Mucosa of stomach (tissue), 1 donor: ENCODE results near the gene FAF1.

Source experiments
- H3K27me3 ChIP-seq: one replicate; pipeline ENCODE4 v1.7.0; 2013; ENCODE audit warnings: mild to moderate bottlenecking, low read length; ENCODE audit not compliant: control insufficient read depth, insufficient read depth
- H3K36me3 ChIP-seq: one replicate; pipeline ENCODE4 v1.7.0; 2013; ENCODE audit warnings: low read length; ENCODE audit not compliant: control insufficient read depth, insufficient read depth
- H3K4me1 ChIP-seq: one replicate; pipeline ENCODE4 v1.7.0; 2013; ENCODE audit warnings: mild to moderate bottlenecking, low read length; ENCODE audit not compliant: control insufficient read depth, insufficient read depth
- H3K4me3 ChIP-seq: one replicate; pipeline ENCODE4 v1.7.0; 2013; ENCODE audit warnings: low read length
- H3K9ac ChIP-seq: one replicate; pipeline ENCODE4 v1.7.0; 2013; ENCODE audit warnings: mild to moderate bottlenecking, low read length, moderate library complexity
- H3K9me3 ChIP-seq: one replicate; pipeline ENCODE4 v1.7.0; 2013; ENCODE audit warnings: mild to moderate bottlenecking, low read length, moderate library complexity; ENCODE audit not compliant: control insufficient read depth
- donor health status: Pancreatic carcinoma.

The FAF1 gene

GRCh38 chr1:50416553-50417453 lies 543.3 kb downstream of the FAF1 start:
- no peaks in the 10 kb centered on the region for H3K9me3 ChIP-seq
- no peaks in the 10 kb centered on the region for H3K36me3 ChIP-seq
- H3K4me3 ChIP-seq = no peak overlapping the region
- H3K27me3 ChIP-seq = peaks cover 81% of the 10 kb centered on the region
- peaks cover 8% of the 10 kb centered on the region for H3K4me1 ChIP-seq
- H3K9ac ChIP-seq = no peak overlapping the region

- Histone ChIP-seq H3K4me1 (peaks cover 8% of the 10 kb centered on the region), H3K9me3 (no peaks in the 10 kb centered on the region), H3K27me3 (peaks cover 75% of the 10 kb centered on the region), H3K4me3 (no peak overlapping the region), H3K9ac (no peak overlapping the region), H3K36me3 (no peaks in the 10 kb centered on the region)
Measured at GRCh38 chr1:50416150-50416527, 543.9 kb downstream of the FAF1 start.

GRCh38 chr1:50415235-50416149 lies 544.6 kb downstream of the FAF1 start:
- Histone ChIP-seq H3K4me1 (peaks cover 8% of the 10 kb centered on the region), H3K9me3 (no peaks in the 10 kb centered on the region), H3K4me3 (no peak overlapping the region), H3K9ac (no peak overlapping the region), H3K36me3 (no peaks in the 10 kb centered on the region), H3K27me3 (peaks cover 68% of the 10 kb centered on the region)

GRCh38 chr1:50414853-50415234 lies 545.2 kb downstream of the FAF1 start:
- H3K36me3 ChIP-seq = no peaks in the 10 kb centered on the region
- peaks cover 62% of the 10 kb centered on the region for H3K27me3 ChIP-seq
- peaks cover 8% of the 10 kb centered on the region for H3K4me1 ChIP-seq
- no peak overlapping the region for H3K9ac ChIP-seq
- no peak overlapping the region for H3K4me3 ChIP-seq
- no peaks in the 10 kb centered on the region for H3K9me3 ChIP-seq

GRCh38 chr1:50412813-50413476 lies 547.1 kb downstream of the FAF1 start:
- Histone ChIP-seq H3K4me3 (no peak overlapping the region), H3K27me3 (peaks cover 45% of the 10 kb centered on the region), H3K9me3 (no peaks in the 10 kb centered on the region)

GRCh38 chr1:50405814-50406213 lies 554.3 kb downstream of the FAF1 start:
- Histone ChIP-seq H3K27me3 (no peaks in the 10 kb centered on the region), H3K9ac (no peak overlapping the region), H3K9me3 (no peaks in the 10 kb centered on the region), H3K4me1 (no peaks in the 10 kb centered on the region), H3K4me3 (no peak overlapping the region), H3K36me3 (no peaks in the 10 kb centered on the region)

More at GRCh38 chr1:50412813-50413476, 547.1 kb downstream of the FAF1 start:
- Histone ChIP-seq H3K4me1 (peaks cover 8% of the 10 kb centered on the region), H3K9ac (no peak overlapping the region), H3K36me3 (no peaks in the 10 kb centered on the region)

GRCh38 chr1:50393522-50394120 lies 566.4 kb downstream of the FAF1 start:
- no peaks in the 10 kb centered on the region for H3K27me3 ChIP-seq
- no peak overlapping the region for H3K4me3 ChIP-seq
- no peak overlapping the region for H3K9ac ChIP-seq
- no peaks in the 10 kb centered on the region for H3K36me3 ChIP-seq
- H3K9me3 ChIP-seq = no peaks in the 10 kb centered on the region
- H3K4me1 ChIP-seq = no peaks in the 10 kb centered on the region
